Stimulated activated CD4-positive, alpha-beta T cell treated with anti-CD3 and anti-CD28 coated beads, Interleukin-15, amount 100 ng/mL, for 24 hours (primary cell): ENCODE measurements around the gene AK5.
"Not testable (repeated sequence)": the region's sequence is repeated elsewhere in the genome, so short reads cannot be mapped to it uniquely, and the experiment has no call there.

ENCODE experiments used
- DNase-seq: peaks from one replicate; pipeline ENCODE4 v3.0.0-alpha.2; 2020

AK5 gene

GRCh38 chr1:77405186-77405585, 123.4 kb downstream of the AK5 start:
- no peak for DNase-seq

DNA sequence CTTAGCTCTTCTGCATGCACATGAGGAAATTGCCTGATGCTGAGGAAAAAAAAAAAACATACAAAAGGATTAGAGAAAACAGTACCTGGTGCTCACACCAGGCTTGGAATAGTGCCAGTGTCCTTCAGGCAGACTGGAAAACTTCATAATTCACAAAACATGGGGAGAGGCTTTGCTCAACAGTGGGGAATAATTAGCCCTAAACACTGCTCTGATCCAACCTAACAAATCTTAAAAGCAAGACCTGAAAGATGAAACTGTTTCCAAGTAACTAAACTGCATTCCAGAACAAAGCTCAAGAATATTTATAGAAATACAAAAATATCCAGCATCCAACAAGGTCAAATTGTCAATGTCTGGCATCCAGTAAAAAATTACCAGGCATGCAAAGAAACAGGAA, 124.8 kb downstream of the AK5 start:
- DNase-seq: no peak

DNA sequence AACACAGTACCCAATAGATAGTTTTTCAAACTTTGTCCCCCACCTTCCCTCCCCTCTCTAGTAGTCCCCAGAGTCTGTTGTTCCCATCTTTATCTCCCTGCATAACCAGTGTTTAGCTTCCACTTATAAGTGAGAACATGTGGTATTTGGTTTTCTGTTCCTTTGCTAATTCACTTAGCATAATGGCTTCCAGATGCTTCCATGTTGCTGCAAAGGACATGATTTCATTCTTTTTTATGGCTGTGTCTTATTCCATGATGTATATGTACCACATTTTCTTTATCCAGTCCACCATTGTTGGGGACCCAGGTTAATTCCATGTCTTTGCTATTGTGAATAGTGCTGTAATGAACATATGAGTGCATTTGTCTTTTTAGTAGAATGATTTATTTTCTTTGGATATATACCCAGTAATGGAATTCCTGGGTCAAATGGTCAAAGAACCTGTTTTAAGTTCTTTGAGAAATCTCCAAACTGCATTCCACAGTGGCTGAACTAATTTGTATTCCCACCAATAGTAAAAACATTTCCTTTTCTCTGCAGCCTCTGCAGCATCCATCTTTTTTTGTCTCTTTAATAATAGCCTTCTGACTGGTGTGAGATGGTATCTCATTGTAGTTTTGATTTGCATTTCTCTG, 126.0 kb downstream of the AK5 start:
- no peak for DNase-seq

- not testable (repeated sequence) for DNase-seq
Observed at GRCh38 chr1:77408933-77409332, 127.1 kb downstream of the AK5 start.

DNA sequence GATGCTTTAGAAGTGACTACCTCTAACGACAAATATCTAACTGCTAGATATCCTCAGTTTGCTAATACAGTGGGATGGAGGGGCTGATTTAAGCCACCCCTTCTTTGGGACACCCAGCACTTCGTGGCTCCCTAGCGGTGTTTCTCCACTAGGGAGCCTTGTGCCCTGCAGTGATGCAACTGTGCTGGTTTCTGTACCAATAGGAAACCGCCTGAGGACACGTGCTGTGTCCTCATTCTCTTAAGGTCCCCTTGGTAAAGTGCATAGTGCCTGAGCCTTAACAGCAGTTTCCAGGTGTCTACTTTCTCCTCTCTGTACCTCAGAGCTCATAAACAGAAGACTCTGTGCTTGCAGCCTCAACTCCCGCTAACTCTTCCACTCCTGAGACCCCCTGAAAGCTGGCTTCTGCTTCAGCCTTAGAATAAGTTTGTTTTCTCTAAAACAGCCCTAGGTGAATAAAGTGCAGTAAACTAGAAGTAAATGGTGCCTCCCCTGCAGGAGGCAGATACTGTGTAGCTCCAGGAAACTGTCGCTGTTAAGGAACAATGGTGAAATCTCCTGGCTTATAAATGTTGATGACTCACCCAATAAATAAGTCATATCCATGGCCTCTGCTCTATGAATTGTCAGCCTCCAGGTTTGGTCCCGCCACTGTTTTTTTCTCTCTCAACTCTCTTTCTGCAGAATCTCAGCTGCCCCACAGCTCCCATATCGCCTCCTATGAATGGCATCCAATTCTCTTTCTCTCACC, 130.4 kb downstream of the AK5 start:
- no peak for DNase-seq

DNA sequence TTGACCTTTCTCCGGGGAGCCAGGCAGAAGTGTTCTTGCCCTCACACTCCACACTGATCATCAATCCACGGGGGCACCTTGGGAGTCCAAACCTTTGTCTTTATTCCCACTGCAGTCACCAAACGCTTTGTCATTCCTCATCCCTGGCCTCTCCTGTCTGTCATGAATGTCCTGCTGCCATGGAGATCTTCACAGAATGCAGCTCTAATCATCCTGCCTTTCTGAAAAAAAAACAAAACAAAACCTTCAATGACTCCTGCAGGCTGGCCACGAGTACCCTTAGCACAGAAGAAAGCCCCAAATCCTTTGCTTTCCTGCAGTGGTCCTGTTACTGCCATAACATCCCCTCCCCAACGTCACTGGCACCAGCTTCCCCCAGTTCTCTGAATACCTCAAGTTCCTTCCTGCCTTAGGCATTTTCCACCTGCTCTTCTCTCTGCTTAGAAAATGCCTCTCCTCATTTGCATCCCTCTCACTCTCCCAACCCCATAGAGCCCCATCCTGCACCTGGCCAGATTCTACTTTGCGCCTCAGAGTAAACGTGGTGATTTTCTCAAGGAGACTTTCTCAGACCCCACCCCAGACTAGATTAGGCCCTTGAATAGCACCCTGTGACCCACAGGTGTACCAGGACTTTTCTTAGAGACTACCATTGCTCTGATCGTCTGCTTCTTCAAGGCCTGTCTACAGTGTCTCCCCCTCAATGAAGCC, 131.2 kb downstream of the AK5 start:
- no peak for DNase-seq

DNA sequence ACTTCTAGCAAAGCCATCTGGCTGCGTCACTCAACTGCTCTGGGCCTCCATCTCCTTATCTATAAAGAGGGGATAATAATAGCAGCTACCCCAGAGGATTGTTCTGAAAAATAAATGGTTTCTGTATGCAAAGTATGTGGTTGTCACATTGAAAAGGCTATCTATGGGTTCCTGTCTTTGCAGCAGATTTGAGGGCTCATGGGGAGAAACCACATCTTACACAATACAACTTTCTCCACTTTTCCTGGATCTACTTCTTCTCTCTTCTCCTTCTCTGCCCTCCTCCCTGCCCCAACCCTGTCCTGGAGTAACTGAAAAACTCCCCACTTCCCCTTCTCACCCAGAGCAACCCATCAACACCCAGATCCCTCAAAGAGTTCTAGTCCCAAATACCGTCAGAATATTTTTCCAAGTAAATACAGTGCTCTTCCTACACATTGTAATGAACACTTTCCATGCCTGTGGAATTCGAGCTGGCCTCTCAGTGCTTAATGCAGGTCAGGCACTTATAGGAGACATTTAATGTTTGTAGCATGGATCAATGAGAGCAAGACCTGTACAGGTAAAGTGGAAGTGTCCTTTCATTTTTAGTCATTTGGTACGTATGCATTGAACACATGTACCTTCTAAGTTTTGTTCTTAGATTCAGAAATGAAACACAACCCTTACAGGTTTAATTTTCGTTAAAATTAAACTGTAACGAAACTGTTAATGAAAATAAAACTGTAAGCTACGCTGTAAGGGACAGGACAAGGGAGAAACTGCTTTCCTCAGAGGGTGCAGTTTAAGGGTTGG, 131.9 kb downstream of the AK5 start:
- DNase-seq: no peak

DNA sequence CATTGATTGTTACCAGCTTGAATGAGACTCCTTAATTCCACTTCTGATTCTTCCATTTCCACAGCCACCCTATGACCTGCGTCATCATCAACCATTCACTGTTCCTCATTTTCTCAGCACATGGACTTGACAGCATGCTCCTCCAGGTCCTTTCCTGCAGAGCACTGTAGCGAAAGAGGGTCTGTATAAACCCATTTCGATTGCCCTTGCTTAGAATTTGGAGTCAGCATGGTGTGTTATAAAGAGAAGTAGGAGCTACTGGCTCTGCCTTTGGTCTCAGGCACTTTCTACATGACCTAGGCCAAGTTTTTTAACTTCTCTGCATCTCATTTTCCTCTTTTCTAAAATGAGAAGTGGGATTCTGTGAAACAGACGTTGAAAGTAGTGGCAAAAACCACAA, 133.8 kb downstream of the AK5 start:
- no peak for DNase-seq

DNA sequence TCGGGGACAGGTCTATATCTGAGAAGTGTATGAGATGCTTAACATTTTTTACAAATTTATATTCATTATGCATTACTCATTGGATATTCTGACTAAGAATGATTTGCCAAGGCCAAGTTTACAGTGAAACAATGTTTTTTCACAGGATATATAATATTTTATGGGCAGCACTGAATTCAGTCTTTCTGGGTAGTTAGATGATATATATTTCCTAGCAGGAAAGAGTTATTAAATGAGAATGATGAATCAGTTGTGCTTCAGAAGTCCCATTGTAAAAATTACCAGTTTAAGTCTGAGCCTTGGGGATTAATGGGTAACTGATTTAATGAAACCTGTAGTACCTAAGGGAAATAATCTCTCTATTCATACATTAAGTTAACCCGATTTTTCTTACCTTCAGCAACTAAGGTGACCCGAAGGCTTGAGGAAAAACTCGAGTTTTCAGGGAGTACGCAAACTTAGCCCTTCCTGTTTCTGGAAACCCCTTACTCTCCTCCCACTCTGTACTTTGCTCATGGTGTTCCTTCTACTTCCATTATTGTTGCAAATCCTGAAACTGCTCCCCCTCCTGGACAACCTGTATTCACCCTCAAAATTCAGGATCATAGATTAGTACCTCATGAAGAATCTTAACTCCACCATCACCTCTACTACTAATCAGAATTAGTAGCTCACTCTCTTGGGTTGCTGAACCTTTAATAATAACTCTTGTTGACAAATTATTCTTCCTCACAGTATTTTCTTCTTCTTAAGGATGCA, 135.1 kb downstream of the AK5 start:
- no peak for DNase-seq

DNA sequence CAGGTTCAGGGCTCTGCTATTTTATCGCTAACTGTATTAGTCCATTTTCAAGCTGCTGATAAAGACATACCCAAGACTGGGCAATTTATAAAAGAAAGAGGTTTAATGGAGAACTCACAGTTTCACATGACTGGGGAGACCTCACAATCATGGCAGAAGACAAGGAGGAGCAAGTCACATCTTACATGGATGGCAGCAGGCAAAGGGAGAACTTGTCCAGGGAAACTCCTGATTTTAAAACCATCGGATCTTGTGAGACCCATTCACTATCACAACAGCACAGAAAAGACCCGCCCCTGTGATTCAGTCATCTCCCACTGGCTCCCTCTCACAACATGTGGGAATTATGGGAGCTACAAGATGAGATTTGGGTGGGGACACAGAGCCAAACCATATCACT, 136.2 kb downstream of the AK5 start:
- DNase-seq: not testable (repeated sequence)

- no peak for DNase-seq
Observed at GRCh38 chr1:77421504-77422233, 139.8 kb downstream of the AK5 start.

- DNase-seq: no peak
Observed at GRCh38 chr1:77424236-77424635, 142.4 kb downstream of the AK5 start.

DNA sequence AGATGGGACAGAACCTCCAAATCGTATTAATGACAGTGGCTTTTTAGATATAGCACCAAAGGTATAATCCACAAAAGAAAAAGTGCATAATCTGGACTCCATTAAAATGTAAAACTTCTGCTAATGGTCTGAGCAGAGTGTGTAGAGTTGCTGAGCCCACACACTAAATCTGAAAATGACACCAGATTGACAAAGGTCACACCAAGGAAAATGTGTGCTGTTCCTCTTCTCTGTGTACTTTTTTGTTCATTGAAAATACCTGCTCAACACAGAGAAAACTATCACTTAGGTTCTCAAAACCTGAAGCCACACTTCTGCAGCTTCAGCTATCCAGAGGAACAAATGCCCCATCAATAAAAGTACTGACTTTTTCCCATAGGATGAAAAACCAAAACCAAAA, 146.2 kb downstream of the AK5 start:
- no peak for DNase-seq

DNA sequence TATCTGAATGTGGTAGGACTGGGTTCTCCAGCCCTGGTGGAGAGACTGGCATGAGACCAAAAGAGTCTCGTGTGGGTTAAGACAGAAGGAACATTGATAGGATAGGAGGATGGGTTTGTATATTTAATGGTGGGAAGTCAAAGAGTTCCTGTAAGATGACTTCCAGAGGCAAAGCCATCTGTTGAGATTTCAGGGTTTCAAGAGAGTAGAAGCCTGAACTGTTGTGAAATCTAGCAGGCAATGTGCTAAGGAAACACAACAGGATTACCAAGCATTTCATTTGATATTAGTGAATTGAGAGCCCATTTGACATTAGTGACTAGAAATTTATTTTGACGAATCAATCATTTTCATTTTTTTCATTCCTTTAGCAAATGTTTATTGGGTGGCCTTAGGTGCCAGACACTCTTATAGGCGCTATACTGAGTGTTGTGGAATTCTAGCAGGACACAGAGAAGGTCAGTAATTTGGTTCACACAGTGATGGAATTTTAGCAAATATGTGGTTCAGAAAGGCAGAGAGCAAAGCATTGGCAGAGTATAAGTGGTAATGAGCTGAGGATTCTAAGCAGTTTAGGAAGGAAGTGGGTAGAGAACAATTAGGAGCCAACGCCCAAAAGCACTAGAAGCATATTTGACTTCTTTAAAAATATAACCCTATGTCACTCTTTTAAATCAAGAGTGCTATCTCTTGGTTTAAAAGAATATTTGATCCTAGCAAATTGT, 149.3 kb downstream of the AK5 start:
- DNase-seq: no peak

DNA sequence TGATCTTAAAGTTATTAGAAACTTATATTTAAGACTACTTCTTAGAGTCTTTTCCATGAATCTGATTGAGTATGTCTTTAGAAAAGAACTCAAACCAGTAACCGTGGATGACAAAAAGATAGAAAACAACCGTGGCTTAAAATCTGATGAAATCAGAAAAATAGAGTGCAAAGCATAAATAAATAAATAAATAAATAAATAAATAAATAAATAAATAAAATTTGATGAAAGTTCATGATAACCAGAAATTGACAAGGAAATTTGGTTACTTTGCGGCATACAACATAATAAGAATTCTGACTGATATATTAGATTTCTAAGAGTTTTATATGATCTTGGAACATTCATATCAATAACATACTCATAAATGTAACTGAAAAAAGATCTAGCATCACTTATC, 152.1 kb downstream of the AK5 start:
- DNase-seq: no peak

GRCh38 chr1:77434967-77435366, 153.1 kb downstream of the AK5 start:
- no peak for DNase-seq

- DNase-seq: no peak
Observed at GRCh38 chr1:77438236-77438913, 156.6 kb downstream of the AK5 start.

GRCh38 chr1:77446841-77447555, 165.2 kb downstream of the AK5 start:
- DNase-seq: no peak

DNA sequence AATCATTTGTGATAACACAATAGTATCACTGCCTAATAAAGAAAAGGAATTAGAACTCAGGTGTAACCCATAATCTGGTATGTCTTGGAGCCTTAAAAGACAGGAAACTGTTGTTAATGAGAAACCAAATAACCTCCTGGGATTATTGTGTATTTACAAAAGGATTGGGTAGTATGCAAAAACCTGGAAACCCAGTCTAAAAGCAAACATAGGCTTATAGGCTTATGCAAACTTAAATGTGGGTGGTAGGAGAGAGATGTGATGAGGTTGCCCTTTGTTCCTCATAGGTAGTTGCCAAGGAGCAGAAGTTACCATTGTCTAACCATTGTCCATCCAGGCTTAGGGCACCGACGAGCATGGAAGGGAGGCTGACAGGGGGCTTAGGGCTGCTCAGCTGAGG, 165.8 kb downstream of the AK5 start:
- DNase-seq: no peak

- no peak for DNase-seq
Observed at GRCh38 chr1:77459881-77460280, 178.1 kb downstream of the AK5 start.
